NCI-H2107 treated with DMSO at 0.1 percent for 48 hours (cell line): ENCODE data around the gene INCA1.
A peak's percentile ranks its signal among the peaks of the same experiment; 100 is the strongest.
"Not testable (repeated sequence)": the region's sequence is repeated elsewhere in the genome, so short reads cannot be mapped to it uniquely, and the experiment has no call there.

Experiments
- DNase-seq: peaks from one replicate; lab custom pipeline; 2025; ENCODE audit not compliant: unreplicated experiment; lab: John Stamatoyannopoulos, UW

INCA1 gene, protein sequence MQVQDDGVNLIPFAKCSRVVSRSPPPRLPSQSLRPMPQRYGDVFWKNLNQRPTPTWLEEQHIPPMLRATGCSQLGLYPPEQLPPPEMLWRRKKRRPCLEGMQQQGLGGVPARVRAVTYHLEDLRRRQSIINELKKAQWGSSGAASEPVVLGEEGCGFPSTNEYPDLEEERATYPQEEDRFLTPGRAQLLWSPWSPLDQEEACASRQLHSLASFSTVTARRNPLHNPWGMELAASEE

DNA sequence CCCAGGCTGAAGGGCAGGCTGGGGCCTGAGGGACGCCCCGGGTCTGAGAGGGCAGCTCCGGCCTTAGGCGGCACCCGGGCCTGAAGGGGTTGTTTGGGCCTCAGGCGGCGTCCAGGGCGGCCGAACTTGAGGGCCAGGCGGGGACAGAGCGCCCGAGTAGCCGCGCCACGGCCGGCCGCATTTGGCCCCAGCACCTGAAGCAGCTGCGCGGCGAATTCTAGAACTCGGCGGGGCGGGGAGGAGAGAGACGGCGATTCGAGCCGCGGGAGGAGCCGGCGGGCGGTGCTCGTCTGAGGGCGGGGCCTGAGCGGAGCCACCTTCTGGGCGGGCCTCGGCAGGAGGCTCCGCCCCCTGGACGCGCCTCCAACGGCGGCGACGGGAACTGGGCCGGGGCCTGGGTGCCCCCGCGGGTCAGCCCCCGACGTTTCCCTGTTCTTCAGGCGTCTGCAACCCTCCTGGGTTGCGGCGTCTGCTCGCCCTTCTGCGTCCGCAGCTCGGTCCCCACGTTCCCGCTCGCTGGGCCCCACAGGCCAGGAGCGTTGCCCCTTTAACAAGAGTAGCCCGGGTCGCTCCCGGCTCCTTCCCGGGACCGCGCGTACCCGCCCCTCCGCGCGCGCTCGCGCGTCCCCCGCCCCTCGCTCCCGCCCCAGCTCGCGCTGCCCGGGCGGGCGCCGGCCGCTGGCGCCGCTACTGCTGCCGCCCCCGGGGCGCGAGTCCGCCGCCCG, at the start of gene INCA1, which contains the start of gene KIF1C:
Gene INCA1, minus strand, starts transcription at position 221 of the 725 bp plus-strand sequence. CDS start 3,085 bp downstream, outside the sequence.
Gene KIF1C, plus strand, starts transcription at position 649 of the 725 bp plus-strand sequence. CDS start 2,297 bp downstream, outside the sequence.
- DNase-seq, result peak; percentile 27

DNA sequence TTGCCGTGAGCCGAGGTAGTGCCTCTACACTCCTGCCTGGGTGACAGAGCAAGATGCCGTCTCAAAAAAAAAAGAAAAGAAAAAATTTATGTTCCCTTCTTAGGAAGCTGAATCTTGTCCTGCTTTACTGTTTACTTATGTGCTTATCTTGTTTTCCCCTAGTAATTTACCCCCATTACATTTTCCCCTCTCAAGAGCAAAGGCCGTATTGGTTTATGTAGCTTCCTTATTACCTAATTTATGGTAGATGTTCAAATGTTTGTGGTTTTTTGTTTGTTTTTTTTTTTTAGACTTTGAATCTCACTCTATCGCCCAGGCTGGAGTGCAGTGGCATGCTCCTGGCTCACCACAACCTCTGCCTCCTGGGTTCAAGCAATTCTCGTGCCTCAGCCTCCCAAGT, 48.2 kb upstream of the INCA1 start:
- DNase-seq, result no peak

DNA sequence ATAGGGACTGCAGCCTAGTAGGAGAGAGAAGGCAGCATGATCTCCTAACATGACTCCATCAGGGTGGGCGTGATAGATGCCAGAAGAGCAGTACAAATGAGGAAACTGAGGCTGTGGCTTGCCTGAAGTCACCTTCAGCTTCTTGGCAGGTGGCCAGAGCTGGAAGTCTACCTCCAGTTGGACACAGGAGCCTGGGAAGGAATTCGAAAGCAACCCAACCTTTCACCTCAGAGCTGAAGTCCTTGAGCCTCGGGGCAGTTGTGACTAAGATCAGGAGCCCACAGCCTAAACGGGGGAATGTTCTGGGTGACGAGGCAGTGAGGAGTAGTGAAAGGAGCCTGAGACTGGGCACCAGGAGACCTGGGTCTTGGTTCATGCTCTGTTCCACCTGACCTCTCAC, 47.3 kb upstream of the INCA1 start:
- no peak for DNase-seq

DNA sequence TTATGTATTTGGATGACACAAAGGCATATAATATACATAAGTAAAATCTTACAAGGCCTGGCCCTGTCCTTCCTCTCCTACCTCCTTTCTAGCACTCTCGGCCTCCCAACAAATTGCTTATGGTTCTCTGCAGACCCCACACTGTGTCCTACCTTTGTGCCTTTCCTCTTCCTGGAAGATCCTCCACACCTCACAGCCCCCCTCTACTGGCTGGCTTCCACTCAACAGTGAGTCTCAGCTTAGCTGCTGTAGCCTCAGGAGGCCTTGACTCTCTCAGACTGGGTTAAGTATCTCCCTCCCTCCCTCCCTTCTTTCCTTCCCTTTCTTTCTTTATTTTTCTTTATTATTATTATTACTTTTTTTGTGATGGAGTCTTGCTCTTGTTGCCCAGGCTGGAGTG, 46.2 kb upstream of the INCA1 start:
- DNase-seq, result no peak

DNA sequence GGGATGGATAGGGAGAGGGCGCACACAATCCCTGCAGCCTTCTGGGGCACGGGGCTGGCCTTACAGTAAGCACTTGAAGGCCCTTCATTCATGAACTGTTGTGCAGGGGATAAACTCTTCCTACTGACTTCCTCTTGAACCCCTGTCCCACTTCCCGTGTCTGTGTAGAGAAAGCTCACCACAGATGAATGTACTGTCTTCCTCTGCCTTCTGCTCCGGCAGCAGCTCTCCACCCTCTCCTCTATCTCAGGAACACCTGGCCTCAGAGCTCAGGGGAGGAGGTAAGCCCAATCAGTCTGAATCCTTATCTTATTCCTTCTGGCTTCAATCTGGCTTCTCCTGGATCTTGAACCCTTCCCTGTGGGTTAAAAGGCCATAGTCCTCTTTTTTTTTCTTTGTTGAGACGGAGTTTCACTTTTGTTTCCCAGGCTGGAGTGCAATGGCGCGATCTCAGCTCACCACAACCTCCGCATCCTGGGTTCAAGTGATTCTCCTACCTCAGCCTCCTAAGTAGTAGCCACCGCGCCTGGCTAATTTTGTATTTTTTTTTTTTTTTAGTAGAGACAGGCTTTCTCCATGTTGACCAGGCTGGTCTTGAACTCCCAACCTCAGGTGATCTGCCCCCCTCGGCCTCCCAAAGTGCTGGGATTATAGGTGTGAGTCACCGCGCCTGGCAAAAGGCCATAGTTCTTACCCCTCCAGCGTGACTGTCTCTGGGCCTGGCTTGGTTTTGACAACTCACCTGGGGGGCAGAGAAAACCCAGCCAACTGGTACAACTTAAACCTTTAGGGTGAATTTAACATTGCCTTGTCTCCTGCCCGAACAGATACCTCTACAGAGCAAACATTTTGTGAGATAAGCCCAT, 45.1 kb upstream of the INCA1 start:
- no peak for DNase-seq

DNA sequence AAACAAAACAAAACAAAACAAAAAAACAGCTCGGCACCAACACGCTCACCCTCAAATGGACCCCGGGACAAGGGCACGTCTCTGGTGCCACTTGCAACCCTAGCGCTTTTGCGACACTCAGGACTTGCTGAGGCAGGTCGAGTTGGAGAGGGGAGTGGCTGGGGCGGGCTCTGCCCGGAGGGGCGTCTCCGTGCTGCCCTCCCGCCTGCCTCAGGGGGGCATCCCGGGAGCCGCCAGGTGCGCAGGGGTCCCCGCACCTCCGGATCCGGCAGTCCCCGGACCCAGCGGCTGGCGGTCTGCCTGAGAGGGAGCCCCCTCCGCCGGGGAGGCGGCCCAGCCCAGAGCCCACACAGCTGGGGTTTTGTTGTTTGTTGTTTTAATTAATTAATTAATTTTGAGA, 38.0 kb upstream of the INCA1 start, which contains the start of gene SLC52A1:
Gene SLC52A1, minus strand, starts transcription at position 112 of the 400 bp plus-strand sequence. CDS start 820 bp downstream, outside the sequence.
- DNase-seq, result no peak

DNA sequence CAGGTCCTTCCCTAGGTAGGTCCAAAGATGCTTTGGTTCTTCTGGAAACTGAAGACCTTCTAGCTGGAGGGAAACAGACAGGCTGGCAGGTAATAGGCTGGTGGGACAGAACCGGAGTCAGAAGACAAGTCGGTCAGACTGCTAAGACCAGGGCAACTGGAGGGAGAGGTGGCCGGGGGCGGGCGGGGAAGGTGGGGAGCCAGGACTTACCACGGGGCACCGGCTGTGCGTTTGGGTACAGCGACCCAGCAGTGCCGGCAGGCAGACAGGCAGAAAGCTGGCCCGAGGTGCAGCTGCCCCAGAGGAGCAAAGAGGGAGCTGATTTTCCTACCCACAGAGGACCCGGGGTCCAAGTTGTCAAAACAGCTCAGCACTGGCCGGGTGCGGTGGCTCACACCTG, 37.3 kb upstream of the INCA1 start:
- DNase-seq, result no peak

DNA sequence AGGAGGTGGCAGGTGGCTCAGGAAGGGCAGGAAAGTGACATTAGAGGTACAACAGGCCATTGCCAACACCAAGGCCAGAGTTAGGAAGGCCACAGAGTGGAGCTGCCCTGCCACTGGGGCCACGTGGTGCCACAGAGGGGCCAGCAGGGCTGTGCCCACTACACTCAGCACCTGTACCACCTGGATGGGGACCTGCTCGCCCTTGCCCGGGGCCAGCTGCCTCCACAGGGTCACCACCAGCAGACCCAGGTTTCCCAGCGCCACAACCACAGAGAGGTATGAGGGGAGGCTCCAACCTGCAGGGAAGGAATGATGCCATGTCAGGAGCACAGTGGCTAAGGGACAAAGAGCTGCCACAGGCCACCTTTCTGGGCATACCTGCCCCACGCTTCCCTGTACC, 36.7 kb upstream of the INCA1 start:
- no peak for DNase-seq

DNA sequence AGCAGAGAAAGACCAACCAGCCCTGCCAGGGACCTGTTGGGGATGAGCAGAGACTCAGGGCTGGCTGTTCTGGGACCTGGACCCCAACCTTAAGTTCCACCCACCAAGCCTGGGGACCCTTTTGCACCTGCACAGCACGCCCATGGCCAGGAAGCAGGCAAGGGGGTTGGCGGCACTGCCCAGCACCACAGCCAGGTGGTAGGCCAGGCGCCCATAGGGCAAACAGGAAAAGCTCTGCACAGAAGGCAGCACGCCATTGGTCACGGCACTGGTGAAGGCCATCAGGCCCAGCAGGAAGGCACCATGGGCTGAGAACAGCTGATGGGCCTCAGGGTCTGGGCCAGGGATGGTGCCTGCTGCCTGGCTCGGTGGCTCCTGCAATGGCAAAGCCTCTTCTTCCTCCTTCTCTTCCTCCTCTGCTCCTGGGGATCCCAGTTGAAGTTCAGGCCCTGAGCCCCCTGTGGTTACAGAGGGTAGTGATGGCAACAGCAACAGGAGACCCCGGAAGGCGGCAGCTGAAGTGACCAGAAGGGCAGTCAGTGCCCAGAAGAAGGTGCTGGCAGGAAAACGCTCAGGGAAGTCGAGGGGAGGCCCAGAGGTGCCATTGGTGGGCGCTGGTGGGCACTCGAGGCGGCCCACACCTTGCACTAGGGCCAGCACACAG, 36.2 kb upstream of the INCA1 start:
- no peak for DNase-seq

DNA sequence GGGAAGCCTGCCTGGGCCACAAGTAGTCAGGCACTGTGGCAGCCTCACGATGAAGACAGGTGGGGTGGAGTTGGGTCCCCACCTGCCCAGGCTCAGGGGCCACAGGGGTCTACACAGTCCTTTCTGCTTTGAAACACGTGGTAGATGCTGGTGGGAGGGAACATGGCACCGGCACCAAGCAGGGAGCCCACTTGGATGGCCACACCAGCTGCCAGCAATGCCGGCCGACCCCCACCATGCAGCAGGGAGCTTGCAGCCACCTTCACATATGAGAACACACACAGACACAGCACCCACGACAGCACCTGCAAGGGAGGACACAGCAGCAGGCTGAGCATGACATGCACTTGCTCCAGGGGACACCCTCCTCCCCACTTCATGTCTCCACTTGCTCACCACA, 35.5 kb upstream of the INCA1 start:
- DNase-seq, result no peak

DNA sequence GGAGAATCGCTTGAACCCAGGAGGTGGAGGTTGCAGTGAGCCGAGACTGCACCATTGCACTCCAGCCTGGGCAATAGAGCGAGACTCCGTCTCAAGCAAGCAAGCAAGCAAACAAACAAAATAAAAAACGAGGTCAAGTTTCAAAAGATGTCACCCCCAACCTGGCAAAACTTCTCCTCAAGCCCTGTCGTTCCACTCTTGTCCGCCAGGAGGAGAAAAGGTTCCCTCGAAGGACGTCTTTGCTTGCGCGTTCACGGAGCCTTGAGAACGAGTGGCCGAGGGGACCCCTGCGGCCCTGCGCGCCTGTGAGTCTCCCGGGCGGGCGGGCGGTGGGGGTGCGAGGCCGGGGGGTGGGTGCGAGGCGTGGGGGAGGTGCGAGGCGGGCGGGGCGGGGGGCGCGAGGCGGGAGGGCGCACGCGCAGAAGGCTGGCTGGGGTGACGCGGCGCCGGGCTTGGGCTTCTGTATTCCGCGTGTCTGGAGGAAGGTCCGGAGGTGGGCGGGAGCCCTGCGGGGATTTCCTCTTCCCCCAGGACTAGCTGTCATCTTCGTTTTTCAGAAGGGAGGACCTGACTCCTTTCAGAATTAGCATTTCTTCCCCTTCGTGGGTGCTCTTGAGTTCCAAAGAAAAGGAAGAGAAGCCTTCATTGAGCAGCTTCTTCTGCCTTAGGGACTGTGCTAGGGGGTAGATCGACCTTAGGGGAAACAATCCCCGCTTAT, 34.2 kb upstream of the INCA1 start:
- peak; percentile 8 for DNase-seq

DNA sequence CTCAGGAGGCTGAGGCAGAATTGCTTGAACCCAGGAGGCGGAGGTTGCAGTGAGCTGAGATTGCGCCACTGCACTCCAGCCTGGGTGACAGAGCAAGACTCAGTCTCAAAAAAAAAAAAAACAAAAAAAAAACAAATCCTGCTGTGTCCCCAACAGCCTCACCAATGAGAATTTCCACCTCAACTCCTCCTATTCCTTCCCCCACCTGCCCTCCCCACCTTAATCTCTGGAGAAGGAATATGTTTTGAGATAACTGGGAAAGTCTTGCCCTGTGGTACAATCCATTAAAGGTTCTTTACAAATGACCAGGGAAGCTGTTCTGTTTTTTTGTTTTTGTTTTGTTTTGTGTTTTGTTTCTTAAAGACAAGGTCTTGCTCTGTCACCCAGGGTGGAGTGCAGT, 32.8 kb upstream of the INCA1 start:
- not testable (repeated sequence) for DNase-seq

DNA sequence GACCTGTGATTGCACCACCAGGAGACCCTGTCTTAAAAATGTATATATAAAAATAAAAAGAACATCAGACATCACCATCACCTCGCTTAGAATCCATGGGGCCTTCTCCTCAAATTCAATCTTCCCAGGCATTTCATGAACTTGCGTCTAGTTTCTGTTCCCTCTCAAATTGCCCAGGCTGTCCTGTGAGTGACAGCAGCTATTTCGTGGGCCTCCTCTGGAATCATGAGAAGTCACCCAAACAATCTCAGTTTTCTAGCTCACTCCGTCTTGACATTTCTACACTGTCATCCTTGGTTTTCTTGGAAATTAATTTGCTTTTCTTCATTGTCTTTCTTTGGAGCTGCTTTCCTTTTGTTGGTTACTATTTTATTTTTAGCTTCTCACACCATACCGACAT, 30.6 kb upstream of the INCA1 start:
- DNase-seq, result no peak

DNA sequence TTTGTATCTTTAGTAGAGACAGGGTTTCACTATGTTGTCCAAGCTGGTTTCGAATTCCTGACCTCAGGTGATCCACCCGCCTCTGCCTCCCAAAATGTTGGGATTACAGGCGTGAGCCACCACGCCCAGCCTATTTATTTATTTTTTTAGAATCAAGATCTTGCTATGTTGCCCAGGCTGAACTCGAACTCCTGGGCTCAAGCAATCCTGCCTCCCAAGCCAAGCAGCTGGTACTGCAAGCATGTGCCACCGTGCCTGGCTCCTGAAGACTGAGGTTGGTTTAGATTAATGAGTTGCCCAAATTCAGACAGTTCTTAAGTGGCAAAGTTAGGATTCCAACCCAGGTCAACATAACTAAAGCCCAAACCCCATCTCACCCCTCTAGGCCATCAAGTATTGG, 30.0 kb upstream of the INCA1 start:
- DNase-seq, result no peak

DNA sequence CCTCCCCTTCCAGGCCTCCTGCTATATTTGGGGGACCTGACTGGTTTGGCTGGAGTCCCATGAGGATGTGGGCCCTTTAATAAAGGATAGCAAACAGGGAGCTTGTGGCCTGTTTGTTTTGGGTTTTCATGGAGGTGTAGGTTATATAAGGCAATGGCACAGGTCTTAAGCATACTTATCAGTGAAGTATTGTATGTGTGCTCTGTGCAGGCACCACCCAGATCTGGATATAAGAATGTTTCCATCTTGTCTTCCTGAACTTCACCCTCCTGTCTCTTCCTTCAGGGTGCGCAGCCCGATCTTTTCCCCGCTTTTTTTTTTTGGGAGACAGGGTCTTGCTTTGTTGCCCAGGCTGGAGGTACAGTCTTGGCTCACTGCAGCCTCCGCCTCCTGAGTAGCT, 27.3 kb upstream of the INCA1 start:
- DNase-seq, result no peak

DNA sequence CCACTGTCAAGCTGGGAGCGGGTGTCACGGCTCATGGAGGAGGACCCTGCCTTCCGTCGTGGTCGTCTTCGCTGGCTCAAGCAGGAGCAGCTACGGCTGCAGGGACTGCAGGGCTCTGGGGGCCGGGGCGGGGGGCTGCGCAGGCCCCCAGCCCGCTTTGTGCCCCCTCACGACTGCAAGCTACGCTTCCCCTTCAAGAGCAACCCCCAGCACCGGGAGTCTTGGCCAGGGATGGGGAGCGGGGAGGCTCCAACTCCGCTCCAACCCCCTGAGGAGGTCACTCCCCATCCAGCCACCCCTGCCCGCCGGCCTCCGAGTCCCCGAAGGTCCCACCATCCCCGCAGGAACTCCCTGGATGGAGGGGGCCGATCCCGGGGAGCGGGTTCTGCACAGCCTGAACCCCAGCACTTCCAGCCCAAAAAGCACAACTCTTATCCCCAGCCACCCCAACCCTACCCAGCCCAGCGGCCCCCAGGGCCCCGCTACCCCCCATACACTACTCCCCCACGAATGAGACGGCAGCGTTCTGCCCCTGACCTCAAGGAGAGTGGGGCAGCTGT, 26.3 kb upstream of the INCA1 start:
- DNase-seq, result no peak

DNA sequence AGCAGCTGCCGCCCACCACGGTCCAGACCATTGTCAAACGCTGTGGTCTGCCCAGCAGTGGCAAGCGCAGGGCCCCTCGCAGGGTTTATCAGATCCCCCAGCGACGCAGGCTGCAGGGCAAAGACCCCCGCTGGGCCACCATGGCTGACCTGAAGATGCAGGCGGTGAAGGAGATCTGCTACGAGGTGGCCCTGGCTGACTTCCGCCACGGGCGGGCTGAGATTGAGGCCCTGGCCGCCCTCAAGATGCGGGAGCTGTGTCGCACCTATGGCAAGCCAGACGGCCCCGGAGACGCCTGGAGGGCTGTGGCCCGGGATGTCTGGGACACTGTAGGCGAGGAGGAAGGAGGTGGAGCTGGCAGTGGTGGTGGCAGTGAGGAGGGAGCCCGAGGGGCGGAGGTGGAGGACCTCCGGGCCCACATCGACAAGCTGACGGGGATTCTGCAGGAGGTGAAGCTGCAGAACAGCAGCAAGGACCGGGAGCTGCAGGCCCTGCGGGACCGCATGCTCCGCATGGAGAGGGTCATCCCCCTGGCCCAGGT, 24.9 kb upstream of the INCA1 start:
- DNase-seq, result no peak

DNA sequence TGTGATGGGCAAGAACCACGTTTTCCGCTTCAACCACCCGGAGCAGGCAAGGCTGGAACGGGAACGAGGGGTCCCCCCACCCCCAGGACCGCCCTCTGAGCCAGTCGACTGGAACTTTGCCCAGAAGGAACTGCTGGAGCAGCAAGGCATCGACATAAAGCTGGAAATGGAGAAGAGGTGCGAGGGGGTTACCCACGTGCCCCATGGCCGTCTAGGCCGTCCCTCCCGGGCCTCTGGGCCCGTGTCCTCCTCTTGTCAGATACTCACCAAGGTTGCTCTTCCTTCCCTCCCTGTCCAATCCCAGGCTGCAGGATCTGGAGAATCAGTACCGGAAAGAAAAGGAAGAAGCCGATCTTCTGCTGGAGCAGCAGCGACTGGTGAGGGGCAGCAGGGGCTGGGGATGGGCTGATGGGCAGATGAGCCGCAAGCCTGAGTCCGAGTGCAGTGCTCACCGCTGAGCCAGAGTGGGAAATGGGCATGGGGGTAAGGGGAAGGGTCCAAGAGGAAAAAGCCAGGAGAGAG, 23.2 kb upstream of the INCA1 start:
- no peak for DNase-seq

DNA sequence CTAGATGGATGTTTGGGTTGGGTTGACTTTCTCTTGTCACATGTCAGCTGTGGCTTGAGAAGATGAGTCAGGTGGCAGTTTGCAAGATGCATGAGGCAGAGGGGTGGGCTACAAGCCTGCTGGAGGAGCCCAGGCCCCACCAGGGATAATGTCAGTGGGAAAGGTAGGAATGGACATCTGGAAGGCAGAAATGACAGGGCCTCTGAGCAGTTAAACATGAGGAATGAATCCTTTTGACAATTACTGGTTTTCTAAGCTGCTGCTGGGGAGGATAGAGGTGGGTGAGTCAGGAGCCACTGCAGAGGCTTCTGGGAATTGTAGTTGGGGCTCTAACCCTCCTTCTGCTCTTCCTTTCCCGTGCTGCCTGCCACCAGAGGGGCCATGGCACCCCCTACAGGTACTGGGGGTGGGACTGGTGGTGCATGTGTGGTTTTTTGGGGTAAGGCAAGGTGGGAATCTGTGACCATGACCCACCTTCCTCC, 22.2 kb upstream of the INCA1 start:
- DNase-seq, result no peak
